ENCODE data around the gene ROBO1.

The ROBO1 gene

DNA sequence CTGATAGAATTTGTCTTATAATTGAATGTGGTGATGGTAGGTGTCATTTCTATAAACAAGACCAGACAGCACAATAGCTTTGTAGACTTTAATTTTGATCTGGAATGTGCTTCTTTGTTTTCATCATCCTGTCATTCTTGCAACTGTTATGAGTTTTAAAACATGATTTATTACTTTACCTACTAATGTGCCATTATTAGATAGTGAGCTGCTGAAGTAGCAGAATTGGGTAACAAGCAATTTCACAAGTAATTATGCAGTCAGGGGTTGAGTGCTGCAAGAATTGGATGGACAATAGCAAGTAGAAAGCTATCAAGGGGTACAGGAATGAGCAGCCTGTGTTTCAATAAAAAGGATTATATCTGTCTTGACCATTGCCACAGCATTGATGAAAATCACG lies 975.6 kb downstream of the ROBO1 start:
- ChIA-PET CTCF (no interaction called here), POLR2A (no interaction called here)
- DNase-seq (ENCODE audit: extremely low spot score), result no peak
- TF ChIP-seq ZNF384 (IDR thresholded peaks at IDR 0.05) (no peak), FOXK2 (IDR thresholded peaks at IDR 0.05) (no peak), PKNOX1 (IDR thresholded peaks at IDR 0.05) (peak; percentile 53)

GRCh38 chr3:78791753-78792152 lies 976.0 kb downstream of the ROBO1 start:
- ChIA-PET CTCF (no interaction called here), POLR2A (no interaction called here)
- TF ChIP-seq SUZ12 (IDR thresholded peaks at IDR 0.05), result no peak
- TF ChIP-seq FOXA1 (IDR thresholded peaks at IDR 0.05), result no peak
- no peak for TF ChIP-seq ELF4 (IDR thresholded peaks at IDR 0.05)
- TF ChIP-seq TARDBP (IDR thresholded peaks at IDR 0.05), result no peak
- no peak for TF ChIP-seq BHLHE40 (IDR thresholded peaks at IDR 0.05; ENCODE audit: borderline replicate concordance)
- TF ChIP-seq CTBP1 (IDR thresholded peaks at IDR 0.05; ENCODE audit: borderline replicate concordance), result no peak
- no peak for TF ChIP-seq PKNOX1 (IDR thresholded peaks at IDR 0.05)
- no peak for TF ChIP-seq ZNF384 (IDR thresholded peaks at IDR 0.05)
- no peak for TF ChIP-seq LEF1 (IDR thresholded peaks at IDR 0.05; ENCODE audit: borderline replicate concordance)
- no peak for TF ChIP-seq HDGF (IDR thresholded peaks at IDR 0.05; ENCODE audit: borderline replicate concordance)
- no peak for TF ChIP-seq NFRKB (IDR thresholded peaks at IDR 0.05)
- no peak for TF ChIP-seq FOXM1 (IDR thresholded peaks at IDR 0.05; ENCODE audit: borderline replicate concordance)
- no peak for TF ChIP-seq FOXK2 (IDR thresholded peaks at IDR 0.05)
- TF ChIP-seq ARNT (IDR thresholded peaks at IDR 0.05), result no peak
- no peak for TF ChIP-seq L3MBTL2 (conservative IDR thresholded peaks at IDR 0.05)
- TF ChIP-seq SP1 (IDR thresholded peaks at IDR 0.05), result no peak
- DNase-seq (ENCODE audit: extremely low spot score), result no peak

- ChIA-PET POLR2A (no interaction called here), CTCF (no interaction called here)
- DNase-seq (ENCODE audit: extremely low spot score), result no peak
- TF ChIP-seq ZNF384 (IDR thresholded peaks at IDR 0.05), result no peak
- no peak for TF ChIP-seq FOXK2 (IDR thresholded peaks at IDR 0.05)
- no peak for TF ChIP-seq ARNT (IDR thresholded peaks at IDR 0.05)
- TF ChIP-seq SP1 (IDR thresholded peaks at IDR 0.05), result no peak
- TF ChIP-seq BHLHE40 (IDR thresholded peaks at IDR 0.05; ENCODE audit: borderline replicate concordance), result no peak
- TF ChIP-seq SUZ12 (IDR thresholded peaks at IDR 0.05), result no peak
- TF ChIP-seq L3MBTL2 (conservative IDR thresholded peaks at IDR 0.05), result no peak
- no peak for TF ChIP-seq TARDBP (IDR thresholded peaks at IDR 0.05)
- no peak for TF ChIP-seq FOXM1 (IDR thresholded peaks at IDR 0.05; ENCODE audit: borderline replicate concordance)
- TF ChIP-seq ELF4 (IDR thresholded peaks at IDR 0.05), result no peak
- no peak for TF ChIP-seq FOXA1 (IDR thresholded peaks at IDR 0.05)
- TF ChIP-seq CTBP1 (IDR thresholded peaks at IDR 0.05; ENCODE audit: borderline replicate concordance), result no peak
- TF ChIP-seq NFRKB (IDR thresholded peaks at IDR 0.05), result no peak
- TF ChIP-seq LEF1 (IDR thresholded peaks at IDR 0.05; ENCODE audit: borderline replicate concordance), result no peak
- TF ChIP-seq HDGF (IDR thresholded peaks at IDR 0.05; ENCODE audit: borderline replicate concordance), result no peak
- no peak for TF ChIP-seq PKNOX1 (IDR thresholded peaks at IDR 0.05)
Measured at GRCh38 chr3:78788839-78789238, 979.0 kb downstream of the ROBO1 start.

DNA sequence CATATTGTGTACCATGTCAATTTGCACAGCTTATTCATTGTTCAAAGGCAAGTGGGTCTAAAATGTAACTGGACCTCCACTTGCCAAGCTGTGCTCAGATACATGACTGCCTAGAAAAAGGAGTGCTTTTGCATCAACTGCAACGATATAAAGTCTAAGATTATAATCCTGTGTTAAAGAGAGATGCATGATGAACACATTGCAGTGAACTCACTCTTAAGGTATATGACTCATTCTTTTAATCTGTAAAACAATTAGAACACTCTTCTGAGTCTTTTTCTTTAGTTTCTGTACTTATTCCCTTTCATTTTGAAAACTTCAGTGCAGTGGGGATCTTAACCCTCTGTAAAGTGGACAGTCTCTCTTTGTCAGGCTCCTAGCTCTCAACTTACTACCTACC lies 982.8 kb downstream of the ROBO1 start:
- DNase-seq (ENCODE audit: extremely low spot score), result no peak
- CTCF ChIA-PET, result no interaction called here
- TF ChIP-seq FOXA1 (IDR thresholded peaks at IDR 0.05) (no peak), CTBP1 (IDR thresholded peaks at IDR 0.05; ENCODE audit: borderline replicate concordance) (no peak), L3MBTL2 (conservative IDR thresholded peaks at IDR 0.05) (no peak), ZNF384 (IDR thresholded peaks at IDR 0.05) (no peak), ELF4 (IDR thresholded peaks at IDR 0.05) (no peak), NFRKB (IDR thresholded peaks at IDR 0.05) (no peak), SUZ12 (IDR thresholded peaks at IDR 0.05) (no peak), FOXM1 (IDR thresholded peaks at IDR 0.05; ENCODE audit: borderline replicate concordance) (no peak; the same call in 1 of the 2 replicates)

DNA sequence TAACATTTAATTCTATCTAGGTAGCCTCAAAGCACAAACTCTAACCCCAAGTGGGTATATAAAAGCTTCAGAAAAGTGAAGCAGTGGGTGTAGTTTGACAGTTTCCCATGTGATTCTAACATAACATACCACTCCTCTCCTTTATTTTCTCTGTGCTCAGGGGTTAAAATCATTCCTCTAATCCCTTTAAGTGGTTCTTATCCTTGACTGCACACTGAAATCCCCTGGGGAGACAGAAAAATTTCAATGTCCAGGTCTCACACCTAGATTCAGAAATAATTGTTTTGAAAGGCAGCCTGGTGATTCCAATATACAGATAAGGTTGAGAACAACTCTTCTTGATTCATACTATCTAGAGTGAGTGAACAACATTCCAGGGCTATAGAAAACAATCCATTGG lies 986.4 kb downstream of the ROBO1 start:
- TF ChIP-seq ZNF384 (IDR thresholded peaks at IDR 0.05), result no peak
- TF ChIP-seq LEF1 (IDR thresholded peaks at IDR 0.05; ENCODE audit: borderline replicate concordance), result no peak
- no peak for TF ChIP-seq PKNOX1 (IDR thresholded peaks at IDR 0.05)
- no peak for TF ChIP-seq TARDBP (IDR thresholded peaks at IDR 0.05)
- CTCF ChIA-PET, result no interaction called here
- POLR2A ChIA-PET, result no interaction called here
- DNase-seq (ENCODE audit: extremely low spot score), result no peak

More for the DNA sequence above, 982.8 kb downstream of the ROBO1 start:
- POLR2A ChIA-PET, result no interaction called here

- ChIA-PET POLR2A (no interaction called here), CTCF (no interaction called here)
- DNase-seq (ENCODE audit: extremely low spot score), result no peak
- TF ChIP-seq PKNOX1 (IDR thresholded peaks at IDR 0.05) (peak; percentile 71), L3MBTL2 (conservative IDR thresholded peaks at IDR 0.05) (no peak)
Measured at GRCh38 chr3:78765671-78766485, 1001.9 kb downstream of the ROBO1 start.
